Lower leg skin (tissue), 3 donors: ENCODE measurements around the gene PNPLA2.

Experiments used
- CTCF ChIP-seq, 3 donors: fragments of 450-650 bp; IDR thresholded peaks; one replicate each; pipeline ENCODE4 v1.5.1; 2016; ENCODE audit warnings: antibody characterized with exemption in 3 of 3, mild to moderate bottlenecking in 3 of 3, moderate library complexity in 2 of 3
- POLR2A ChIP-seq, 2 donors: fragments of 450-650 bp; IDR thresholded peaks; one replicate each; pipeline ENCODE4 v1.6.1; 2016 to 2017; ENCODE audit warnings: antibody characterized with exemption in 2 of 2, mild to moderate bottlenecking in 1 of 2, moderate library complexity in 1 of 2

GRCh38 chr11:858053-858761, 39.5 kb downstream of the PNPLA2 start:
- TF ChIP-seq CTCF (IDR thresholded peaks at IDR 0.05) (no peak), POLR2A (IDR thresholded peaks at IDR 0.05) (no peak)
